T-helper 2 cell treated with Interferon-gamma antibody and Interleukin-4, amounts not matched to agents 5 μg/mL and 100 μg/mL, for 36 hours (primary cell): ENCODE data around the gene MALRD1.

Experiments
- DNase-seq: peaks from one replicate; pipeline ENCODE4 v3.0.0; 2021; ENCODE audit warnings: low spot score
- H3K27ac Mint-ChIP-seq: one replicate; pipeline ENCODE4 v1.8.0; 2021; ENCODE audit warnings: mild to moderate bottlenecking, mixed read lengths
- H3K27me3 Mint-ChIP-seq: one replicate; pipeline ENCODE4 v1.8.0; 2021; ENCODE audit warnings: low read depth, mixed read lengths
- H3K36me3 Mint-ChIP-seq: one replicate; pipeline ENCODE4 v1.8.0; 2021; ENCODE audit warnings: low read depth, mixed read lengths
- H3K4me1 Mint-ChIP-seq: one replicate; pipeline ENCODE4 v1.8.0; 2021; ENCODE audit warnings: low read depth, mixed read lengths
- H3K4me3 Mint-ChIP-seq: one replicate; pipeline ENCODE4 v1.8.0; 2022; ENCODE audit warnings: mild to moderate bottlenecking, moderate library complexity, mixed read lengths
- H3K9me3 Mint-ChIP-seq: one replicate; pipeline ENCODE4 v1.8.0; 2021; ENCODE audit warnings: mixed read lengths

MALRD1 gene

GRCh38 chr10:19668116-19668515 is 619.5 kb downstream of the MALRD1 start:
- Mint-ChIP-seq H3K4me1 (no peaks in the 10 kb centered on the region), H3K4me3 (no peak overlapping the region), H3K36me3 (no peaks in the 10 kb centered on the region), H3K27ac (no peak overlapping the region), H3K27me3 (no peaks in the 10 kb centered on the region), H3K9me3 (peaks cover 21% of the 10 kb centered on the region)
- DNase-seq, result no peak

DNA sequence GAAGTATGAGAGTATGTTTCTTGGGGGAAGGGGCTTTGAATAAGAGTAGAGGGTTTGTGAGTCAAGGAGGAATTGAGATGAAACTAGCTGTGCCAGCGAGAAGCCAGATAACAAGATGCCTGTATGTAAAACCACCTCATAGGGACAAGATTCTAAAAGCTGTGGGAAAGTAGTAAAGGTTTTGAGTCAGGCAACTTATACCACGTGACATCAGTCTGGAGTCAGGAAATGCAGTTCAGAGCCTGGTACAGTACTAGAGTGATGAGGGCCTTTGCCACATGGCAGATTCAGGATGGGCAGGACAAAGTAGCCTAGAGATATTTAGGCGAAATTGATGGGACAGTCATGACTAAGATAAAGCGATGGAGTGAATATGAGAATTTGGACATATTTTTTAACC is 627.5 kb downstream of the MALRD1 start:
- H3K27me3 Mint-ChIP-seq, result no peaks in the 10 kb centered on the region
- H3K36me3 Mint-ChIP-seq, result no peaks in the 10 kb centered on the region
- H3K27ac Mint-ChIP-seq, result no peak overlapping the region
- H3K4me3 Mint-ChIP-seq, result no peak overlapping the region
- no peak for DNase-seq
- peaks cover 30% of the 10 kb centered on the region for H3K9me3 Mint-ChIP-seq
- no peaks in the 10 kb centered on the region for H3K4me1 Mint-ChIP-seq

GRCh38 chr10:19683356-19683755 is 634.8 kb downstream of the MALRD1 start:
- no peak overlapping the region for H3K27ac Mint-ChIP-seq
- no peaks in the 10 kb centered on the region for H3K4me1 Mint-ChIP-seq
- no peaks in the 10 kb centered on the region for H3K27me3 Mint-ChIP-seq
- no peak for DNase-seq
- H3K4me3 Mint-ChIP-seq, result no peak overlapping the region
- H3K36me3 Mint-ChIP-seq, result no peaks in the 10 kb centered on the region
- H3K9me3 Mint-ChIP-seq, result peaks cover 32% of the 10 kb centered on the region

DNA sequence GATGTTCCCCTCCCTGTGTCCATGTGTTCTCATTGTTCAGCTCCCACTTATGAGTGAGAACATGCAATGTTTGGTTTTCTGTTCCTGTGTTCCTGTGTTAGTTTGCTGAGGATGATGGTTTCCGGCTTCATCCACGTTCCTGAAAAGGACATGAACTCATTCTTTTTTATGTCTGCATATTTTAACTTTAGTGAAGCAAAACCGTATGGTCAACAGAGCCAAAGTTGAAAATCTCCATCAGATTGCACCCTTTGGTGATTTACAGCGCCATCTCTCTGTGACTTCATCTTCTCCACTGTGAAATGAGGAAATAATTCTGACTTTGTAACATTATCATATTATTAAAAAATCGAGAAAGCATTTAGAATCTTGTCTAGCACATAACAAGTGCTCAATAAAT is 635.4 kb downstream of the MALRD1 start:
- no peak for DNase-seq
- no peaks in the 10 kb centered on the region for H3K36me3 Mint-ChIP-seq
- no peak overlapping the region for H3K27ac Mint-ChIP-seq
- H3K27me3 Mint-ChIP-seq, result no peaks in the 10 kb centered on the region
- H3K9me3 Mint-ChIP-seq, result peaks cover 38% of the 10 kb centered on the region
- no peaks in the 10 kb centered on the region for H3K4me1 Mint-ChIP-seq
- H3K4me3 Mint-ChIP-seq, result no peak overlapping the region

- DNase-seq, result no peak
- H3K4me1 Mint-ChIP-seq, result no peaks in the 10 kb centered on the region
- no peaks in the 10 kb centered on the region for H3K36me3 Mint-ChIP-seq
- H3K9me3 Mint-ChIP-seq, result peaks cover 30% of the 10 kb centered on the region
- H3K27ac Mint-ChIP-seq, result no peak overlapping the region
- H3K27me3 Mint-ChIP-seq, result no peaks in the 10 kb centered on the region
- H3K4me3 Mint-ChIP-seq, result no peak overlapping the region
Measured at GRCh38 chr10:19688344-19688743, 639.7 kb downstream of the MALRD1 start.

GRCh38 chr10:19689231-19689630 is 640.6 kb downstream of the MALRD1 start:
- Mint-ChIP-seq H3K9me3 (peaks cover 24% of the 10 kb centered on the region), H3K27me3 (no peaks in the 10 kb centered on the region), H3K4me3 (no peak overlapping the region), H3K36me3 (no peaks in the 10 kb centered on the region), H3K27ac (no peak overlapping the region), H3K4me1 (no peaks in the 10 kb centered on the region)
- no peak for DNase-seq

GRCh38 chr10:19699299-19699698 is 650.7 kb downstream of the MALRD1 start:
- no peaks in the 10 kb centered on the region for H3K36me3 Mint-ChIP-seq
- no peak overlapping the region for H3K27ac Mint-ChIP-seq
- no peak for DNase-seq
- H3K4me1 Mint-ChIP-seq, result no peaks in the 10 kb centered on the region
- H3K27me3 Mint-ChIP-seq, result no peaks in the 10 kb centered on the region
- peaks cover 18% of the 10 kb centered on the region for H3K9me3 Mint-ChIP-seq
- H3K4me3 Mint-ChIP-seq, result no peak overlapping the region

GRCh38 chr10:19701427-19702052 is 652.9 kb downstream of the MALRD1 start:
- H3K27me3 Mint-ChIP-seq, result no peaks in the 10 kb centered on the region
- no peaks in the 10 kb centered on the region for H3K36me3 Mint-ChIP-seq
- H3K9me3 Mint-ChIP-seq, result peaks cover 23% of the 10 kb centered on the region
- H3K4me1 Mint-ChIP-seq, result no peaks in the 10 kb centered on the region
- no peak overlapping the region for H3K27ac Mint-ChIP-seq
- no peak overlapping the region for H3K4me3 Mint-ChIP-seq
- DNase-seq, result no peak

DNA sequence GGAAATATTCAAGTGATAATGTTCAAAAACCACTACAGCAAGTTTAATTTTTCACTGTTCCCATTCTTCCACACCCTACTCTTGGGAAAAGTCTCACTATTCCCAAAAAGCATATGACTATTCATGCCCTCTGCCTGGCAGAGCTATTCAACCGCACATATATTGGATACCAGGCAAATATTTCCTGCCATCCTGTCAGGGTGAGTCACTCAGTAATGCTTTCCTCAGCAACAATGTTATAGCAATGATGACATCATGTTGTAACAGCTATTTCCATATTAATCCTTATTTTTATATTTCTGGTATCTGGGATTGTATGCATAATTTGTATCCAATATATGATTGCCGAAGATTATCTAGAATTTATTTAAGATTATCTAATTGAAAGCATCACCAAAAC is 653.6 kb downstream of the MALRD1 start:
- Mint-ChIP-seq H3K4me3 (no peak overlapping the region), H3K9me3 (peaks cover 26% of the 10 kb centered on the region), H3K4me1 (no peaks in the 10 kb centered on the region), H3K27me3 (no peaks in the 10 kb centered on the region), H3K36me3 (no peaks in the 10 kb centered on the region), H3K27ac (no peak overlapping the region)
- no peak for DNase-seq

DNA sequence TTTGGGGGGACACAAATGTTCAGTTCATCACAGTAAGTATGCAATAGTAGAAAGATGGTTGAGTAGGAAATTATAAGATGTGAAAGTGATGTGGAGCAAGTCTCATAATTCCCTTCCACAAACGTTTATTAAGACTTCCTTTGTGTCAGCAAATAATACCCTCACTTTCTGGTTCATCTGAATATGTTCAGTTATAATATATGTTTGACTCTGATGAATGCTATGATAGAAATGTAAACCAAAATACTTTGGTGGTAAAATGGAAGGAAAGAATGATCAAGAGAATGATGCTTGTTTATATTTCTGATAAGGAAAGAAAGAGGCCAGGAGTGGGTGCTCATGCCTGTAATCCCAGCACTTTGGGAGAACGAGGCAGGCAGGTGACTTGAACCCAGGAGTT is 655.9 kb downstream of the MALRD1 start:
- no peak overlapping the region for H3K4me3 Mint-ChIP-seq
- H3K9me3 Mint-ChIP-seq, result peaks cover 24% of the 10 kb centered on the region
- DNase-seq, result no peak
- no peak overlapping the region for H3K27ac Mint-ChIP-seq
- no peaks in the 10 kb centered on the region for H3K27me3 Mint-ChIP-seq
- no peaks in the 10 kb centered on the region for H3K36me3 Mint-ChIP-seq
- no peaks in the 10 kb centered on the region for H3K4me1 Mint-ChIP-seq

GRCh38 chr10:19705250-19705649 is 656.6 kb downstream of the MALRD1 start:
- no peak for DNase-seq
- Mint-ChIP-seq H3K27me3 (no peaks in the 10 kb centered on the region), H3K9me3 (peaks cover 21% of the 10 kb centered on the region), H3K27ac (no peak overlapping the region), H3K4me3 (no peak overlapping the region), H3K36me3 (no peaks in the 10 kb centered on the region), H3K4me1 (no peaks in the 10 kb centered on the region)

GRCh38 chr10:19706904-19707303 is 658.3 kb downstream of the MALRD1 start:
- Mint-ChIP-seq H3K4me3 (no peak overlapping the region), H3K27ac (no peak overlapping the region), H3K9me3 (peaks cover 34% of the 10 kb centered on the region), H3K4me1 (no peaks in the 10 kb centered on the region), H3K36me3 (no peaks in the 10 kb centered on the region), H3K27me3 (no peaks in the 10 kb centered on the region)
- no peak for DNase-seq

DNA sequence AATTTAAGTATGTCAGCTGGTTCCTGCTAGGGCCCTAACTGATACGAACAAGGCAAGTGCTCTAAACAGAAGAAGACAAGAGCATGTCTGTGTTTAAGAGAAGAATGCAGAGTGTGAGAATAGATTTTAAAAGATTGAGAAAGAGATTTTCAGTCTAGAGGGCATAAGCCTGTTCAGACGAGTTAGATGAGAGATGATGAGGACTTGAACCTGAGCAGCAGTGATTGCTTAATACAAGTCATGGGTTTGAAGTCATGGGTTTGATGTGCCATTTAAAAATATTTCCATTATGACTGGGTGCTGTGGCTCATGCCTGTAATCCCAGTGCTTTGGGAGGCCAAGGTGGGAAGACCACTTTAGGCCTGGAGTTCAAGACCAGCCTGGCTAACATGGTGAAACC is 658.8 kb downstream of the MALRD1 start:
- H3K4me3 Mint-ChIP-seq, result no peak overlapping the region
- no peak for DNase-seq
- no peak overlapping the region for H3K27ac Mint-ChIP-seq
- peaks cover 37% of the 10 kb centered on the region for H3K9me3 Mint-ChIP-seq
- no peaks in the 10 kb centered on the region for H3K27me3 Mint-ChIP-seq
- H3K36me3 Mint-ChIP-seq, result no peaks in the 10 kb centered on the region
- H3K4me1 Mint-ChIP-seq, result no peaks in the 10 kb centered on the region

- Mint-ChIP-seq H3K4me1 (no peaks in the 10 kb centered on the region), H3K27ac (no peak overlapping the region), H3K36me3 (no peaks in the 10 kb centered on the region), H3K27me3 (no peaks in the 10 kb centered on the region), H3K9me3 (peaks cover 41% of the 10 kb centered on the region), H3K4me3 (no peak overlapping the region)
- no peak for DNase-seq
Measured at GRCh38 chr10:19708031-19708430, 659.4 kb downstream of the MALRD1 start.

- H3K9me3 Mint-ChIP-seq, result peaks cover 50% of the 10 kb centered on the region
- H3K27ac Mint-ChIP-seq, result no peak overlapping the region
- no peaks in the 10 kb centered on the region for H3K36me3 Mint-ChIP-seq
- no peak for DNase-seq
- H3K4me3 Mint-ChIP-seq, result no peak overlapping the region
- no peaks in the 10 kb centered on the region for H3K4me1 Mint-ChIP-seq
- H3K27me3 Mint-ChIP-seq, result no peaks in the 10 kb centered on the region
Measured at GRCh38 chr10:19710600-19710999, 662.0 kb downstream of the MALRD1 start.
